NCI-H2171 (cell line): ENCODE results near the gene SLC35B3.
A peak's percentile ranks its signal among the peaks of the same experiment; 100 is the strongest.
"Not testable (repeated sequence)": the region's sequence is repeated elsewhere in the genome, so short reads cannot be mapped to it uniquely, and the experiment has no call there.

Source experiments
- DNase-seq: peaks from one replicate; lab custom pipeline; 2025; lab: John Stamatoyannopoulos, UW

The SLC35B3 gene

GRCh38 chr6:8435093-8435844, at the start of gene SLC35B3:
SLC35B3 (minus strand) TSS chr6:8435545.
- DNase-seq, result peak; percentile 90

GRCh38 chr6:8483650-8484049, 48.3 kb upstream of the SLC35B3 start:
- no peak for DNase-seq

- no peak for DNase-seq
Measured at GRCh38 chr6:8481727-8482126, 46.4 kb upstream of the SLC35B3 start.

- no peak for DNase-seq
Measured at GRCh38 chr6:8478418-8478817, 43.1 kb upstream of the SLC35B3 start.

GRCh38 chr6:8476656-8477055, 41.3 kb upstream of the SLC35B3 start:
- no peak for DNase-seq

GRCh38 chr6:8468552-8469356, 33.4 kb upstream of the SLC35B3 start:
- DNase-seq, result no peak

- DNase-seq, result no peak
Measured at GRCh38 chr6:8462694-8463093, 27.3 kb upstream of the SLC35B3 start.

- no peak for DNase-seq
Measured at GRCh38 chr6:8462169-8462568, 26.8 kb upstream of the SLC35B3 start.

GRCh38 chr6:8446391-8446790, 11.0 kb upstream of the SLC35B3 start:
- no peak for DNase-seq

- DNase-seq, result not testable (repeated sequence)
Measured at GRCh38 chr6:8445930-8446329, 10.6 kb upstream of the SLC35B3 start.

- no peak for DNase-seq
Measured at GRCh38 chr6:8442150-8442549, 6.8 kb upstream of the SLC35B3 start.

- no peak for DNase-seq
Measured at GRCh38 chr6:8441452-8441851, 6.1 kb upstream of the SLC35B3 start.

- DNase-seq, result no peak
Measured at GRCh38 chr6:8439601-8440268, 4.4 kb upstream of the SLC35B3 start.

GRCh38 chr6:8437813-8438212, 2.5 kb upstream of the SLC35B3 start:
- DNase-seq, result no peak

- DNase-seq, result no peak
Measured at GRCh38 chr6:8436966-8437365, 1.6 kb upstream of the SLC35B3 start.

- DNase-seq, result no peak
Measured at GRCh38 chr6:8435845-8436168, 462 bp upstream of the SLC35B3 start.

GRCh38 chr6:8434727-8435092, 635 bp downstream of the SLC35B3 start:
- DNase-seq, result no peak

GRCh38 chr6:8432614-8433013, 2.7 kb downstream of the SLC35B3 start:
- DNase-seq, result no peak

GRCh38 chr6:8429821-8430220, 5.5 kb downstream of the SLC35B3 start:
- DNase-seq, result no peak

GRCh38 chr6:8426544-8426943, 8.8 kb downstream of the SLC35B3 start:
- DNase-seq, result not testable (repeated sequence)

- DNase-seq, result no peak
Measured at GRCh38 chr6:8420031-8420588, 15.2 kb downstream of the SLC35B3 start.

GRCh38 chr6:8415913-8416312, 19.4 kb downstream of the SLC35B3 start:
- DNase-seq, result no peak

- no peak for DNase-seq
Measured at GRCh38 chr6:8415280-8415679, 20.1 kb downstream of the SLC35B3 start.
